Mesendoderm (in vitro differentiated cells): ENCODE results near the gene SPEF1.

ENCODE experiments used
- DNase-seq: peaks from one replicate; pipeline ENCODE4 v3.0.0; 2013
- H2AK5ac ChIP-seq: 2 replicates; pipeline ENCODE4 v1.6.1; 2013; ENCODE audit warnings: low read length, inconsistent platforms
- H2BK120ac ChIP-seq: 2 replicates; pipeline ENCODE4 v1.6.1; 2013; ENCODE audit warnings: low read depth, mild to moderate bottlenecking, low read length, moderate library complexity, mixed read lengths
- H2BK15ac ChIP-seq: replicated peaks from 2 replicates; pipeline ENCODE4 v1.6.1; 2013; ENCODE audit warnings: low read depth, mild to moderate bottlenecking, moderate library complexity
- H2BK5ac ChIP-seq: 2 replicates; pipeline ENCODE4 v1.6.1; 2013; ENCODE audit warnings: low read length, inconsistent platforms
- H3K18ac ChIP-seq: 2 replicates; pipeline ENCODE4 v1.6.1; 2013; ENCODE audit warnings: mild to moderate bottlenecking, low read length, mixed read lengths
- H3K23ac ChIP-seq: one replicate; pipeline ENCODE4 v1.6.1; 2013; ENCODE audit warnings: low read length
- H3K27ac ChIP-seq: 2 replicates; pipeline ENCODE4 v1.5.1; 2013; ENCODE audit warnings: low read depth, mild to moderate bottlenecking, inconsistent platforms, low read length, moderate library complexity
- H3K27me3 ChIP-seq: 2 replicates; pipeline ENCODE4 v1.6.1; 2013; ENCODE audit warnings: low read length, control low read depth, mild to moderate bottlenecking, inconsistent platforms; ENCODE audit not compliant: insufficient read depth, poor library complexity
- H3K36me3 ChIP-seq: 2 replicates; pipeline ENCODE4 v1.6.1; 2013; ENCODE audit warnings: low read length, inconsistent platforms; ENCODE audit not compliant: control insufficient read depth, insufficient read depth
- H3K4ac ChIP-seq: one replicate; pipeline ENCODE4 v1.6.1; 2013; ENCODE audit warnings: low read depth, mild to moderate bottlenecking, low read length, moderate library complexity
- H3K4me1 ChIP-seq: 2 replicates; pipeline ENCODE4 v1.6.1; 2013; ENCODE audit warnings: low read depth, low read length, inconsistent platforms; ENCODE audit not compliant: control insufficient read depth
- H3K4me2 ChIP-seq: 2 replicates; pipeline ENCODE4 v1.6.1; 2013; ENCODE audit warnings: low read length
- H3K4me3 ChIP-seq: 2 replicates; pipeline ENCODE4 v1.5.1; 2013; ENCODE audit warnings: mild to moderate bottlenecking, low read length
- H3K56ac ChIP-seq: one replicate; pipeline ENCODE4 v1.6.1; 2013; ENCODE audit warnings: low read length
- H3K79me1 ChIP-seq: 2 replicates; pipeline ENCODE4 v1.6.1; 2013; ENCODE audit warnings: low read length, inconsistent platforms
- H3K79me2 ChIP-seq: 2 replicates; pipeline ENCODE4 v1.6.1; 2013; ENCODE audit warnings: mild to moderate bottlenecking, low read length; ENCODE audit not compliant: control insufficient read depth, insufficient read depth
- H3K9ac ChIP-seq: 2 replicates; pipeline ENCODE4 v1.6.1; 2013; ENCODE audit warnings: low read length, inconsistent platforms
- H4K5ac ChIP-seq: one replicate; pipeline ENCODE4 v1.6.1; 2013; ENCODE audit warnings: low read length
- H4K8ac ChIP-seq: one replicate; pipeline ENCODE4 v1.6.1; 2013; ENCODE audit warnings: low read depth, mild to moderate bottlenecking, control low read depth, low read length, moderate library complexity
- WGBS: extraction: QIAGEN DNeasy Blood & Tissue Kit; methylation state at CpG from one replicate; pipeline ENCODE4 v1.1.7; 2013; ENCODE audit warnings: low lambda C conversion rate, missing lambda C conversion rate; ENCODE audit not compliant: insufficient coverage; ENCODE audit errors: extremely low coverage; 5-methylcytosine and 5-hydroxymethylcytosine counted together

Gene SPEF1

GRCh38 chr20:3749689-3750531 lies 31.3 kb downstream of the SPEF1 start:
- Histone ChIP-seq H3K79me1 (no peaks in the 10 kb centered on the region), H3K4me3 (no peak overlapping the region), H3K56ac (peak overlapping the region; percentile 73), H3K36me3 (no peaks in the 10 kb centered on the region), H4K5ac (no peak overlapping the region), H3K18ac (no peak overlapping the region), H3K4me1 (peaks cover 2% of the 10 kb centered on the region), H2AK5ac (no peak overlapping the region), H3K27ac (no peak overlapping the region), H3K27me3 (peaks cover 5% of the 10 kb centered on the region), H3K23ac (no peak overlapping the region), H4K8ac (no peak overlapping the region), H3K4ac (no peak overlapping the region), H3K4me2 (peak overlapping the region; percentile 20), H2BK120ac (no peak overlapping the region), H3K9ac (no peak overlapping the region), H3K79me2 (no peaks in the 10 kb centered on the region), H2BK5ac (no peak overlapping the region), H2BK15ac (no peak overlapping the region)
- no CpG with 5 or more reads among the region's 72 CpGs for WGBS
- peak; percentile 72 for DNase-seq

DNA sequence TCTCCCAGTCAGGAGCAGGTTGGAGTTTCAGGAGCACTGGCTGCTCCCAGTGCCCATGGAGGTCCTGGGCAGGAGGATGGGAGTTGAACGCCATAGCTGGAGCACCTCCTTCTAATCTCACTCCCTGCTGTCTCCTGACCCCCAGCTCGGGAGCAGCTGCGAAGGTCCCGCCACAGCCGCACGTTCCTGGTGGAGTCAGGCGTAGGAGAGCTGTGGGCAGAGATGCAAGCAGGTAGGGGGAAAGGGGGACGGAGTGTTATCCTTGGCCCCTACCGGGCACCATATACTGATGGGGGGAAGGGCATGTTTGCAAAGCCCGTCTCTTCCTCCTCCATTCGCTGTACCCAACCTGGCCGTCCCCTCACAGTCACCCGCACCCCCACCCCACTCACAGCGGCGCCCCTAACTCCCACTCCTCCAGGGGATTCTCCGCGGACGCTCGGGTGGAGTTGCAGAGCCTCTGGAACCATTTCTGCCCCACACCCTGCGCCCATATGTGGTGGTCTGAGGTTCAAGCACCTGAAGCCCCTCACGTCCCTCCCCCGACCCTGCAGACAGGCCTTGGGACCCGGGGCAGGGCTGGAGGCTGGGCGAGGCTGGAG lies 32.1 kb downstream of the SPEF1 start:
- H3K36me3 ChIP-seq = no peaks in the 10 kb centered on the region
- no peak overlapping the region for H2BK120ac ChIP-seq
- H3K18ac ChIP-seq = no peak overlapping the region
- no peak overlapping the region for H3K4me3 ChIP-seq
- H3K4me1 ChIP-seq = peaks cover 2% of the 10 kb centered on the region
- no peak for DNase-seq
- peaks cover 5% of the 10 kb centered on the region for H3K27me3 ChIP-seq
- no peak overlapping the region for H3K9ac ChIP-seq
- no peak overlapping the region for H3K4ac ChIP-seq
- H4K8ac ChIP-seq = no peak overlapping the region
- no peak overlapping the region for H3K4me2 ChIP-seq
- H2AK5ac ChIP-seq = no peak overlapping the region
- no peak overlapping the region for H3K27ac ChIP-seq
- no peak overlapping the region for H3K23ac ChIP-seq
- no peaks in the 10 kb centered on the region for H3K79me1 ChIP-seq
- WGBS = no CpG with 5 or more reads among the region's 24 CpGs
- no peaks in the 10 kb centered on the region for H3K79me2 ChIP-seq
- H2BK5ac ChIP-seq = no peak overlapping the region
- H4K5ac ChIP-seq = no peak overlapping the region
- H2BK15ac ChIP-seq = no peak overlapping the region
- H3K56ac ChIP-seq = peak overlapping the region; percentile 73

- H4K8ac ChIP-seq = no peak overlapping the region
- H3K4ac ChIP-seq = no peak overlapping the region
- H3K79me1 ChIP-seq = no peaks in the 10 kb centered on the region
- no peak overlapping the region for H3K4me2 ChIP-seq
- H3K27me3 ChIP-seq = peaks cover 5% of the 10 kb centered on the region
- H3K56ac ChIP-seq = no peak overlapping the region
- no peak overlapping the region for H3K4me3 ChIP-seq
- no peak overlapping the region for H2BK120ac ChIP-seq
- no peaks in the 10 kb centered on the region for H3K36me3 ChIP-seq
- no CpG with 5 or more reads among the region's 16 CpGs for WGBS
- H2BK15ac ChIP-seq = no peak overlapping the region
- no peak overlapping the region for H3K23ac ChIP-seq
- no peak overlapping the region for H4K5ac ChIP-seq
- peaks cover 2% of the 10 kb centered on the region for H3K4me1 ChIP-seq
- H3K18ac ChIP-seq = no peak overlapping the region
- no peak overlapping the region for H3K27ac ChIP-seq
- H3K79me2 ChIP-seq = no peaks in the 10 kb centered on the region
- H2AK5ac ChIP-seq = no peak overlapping the region
- H2BK5ac ChIP-seq = no peak overlapping the region
- H3K9ac ChIP-seq = no peak overlapping the region
- no peak for DNase-seq
These were observed 33.2 kb downstream of the SPEF1 start for GRCh38 chr20:3748073-3748472.

DNA sequence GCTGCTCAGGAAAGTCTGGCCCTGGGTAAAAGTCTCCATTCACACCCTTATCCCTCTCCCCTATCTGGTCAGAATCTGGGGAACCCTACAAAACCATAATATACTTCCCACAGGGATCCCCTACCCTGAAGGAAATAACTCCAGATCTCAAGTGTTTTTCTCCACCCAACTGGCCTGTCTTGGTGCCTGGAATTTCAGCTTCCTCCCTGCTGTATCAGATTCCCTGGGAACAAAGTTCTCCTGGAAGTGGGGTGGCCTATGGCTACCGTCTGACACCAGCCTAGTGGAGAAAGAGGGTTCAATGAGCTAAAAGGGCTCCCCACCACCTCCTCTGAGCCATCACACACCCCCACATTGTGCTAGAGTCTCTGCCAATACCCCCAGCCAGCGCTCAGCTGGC lies 33.8 kb downstream of the SPEF1 start:
- Histone ChIP-seq H3K27me3 (peaks cover 5% of the 10 kb centered on the region), H3K56ac (no peak overlapping the region)

GRCh38 chr20:3745686-3746173 lies 35.5 kb downstream of the SPEF1 start:
- H2BK5ac ChIP-seq = no peak overlapping the region
- peaks cover under 1% of the 10 kb centered on the region for H3K27me3 ChIP-seq
- no peak overlapping the region for H3K4ac ChIP-seq
- H3K56ac ChIP-seq = peak overlapping the region; percentile 51
- no peaks in the 10 kb centered on the region for H3K79me1 ChIP-seq
- no CpG with 5 or more reads among the region's 11 CpGs for WGBS
- H4K5ac ChIP-seq = no peak overlapping the region
- H3K79me2 ChIP-seq = no peaks in the 10 kb centered on the region
- no peak overlapping the region for H2BK15ac ChIP-seq
- H3K4me2 ChIP-seq = peak overlapping the region; percentile 50
- H3K4me3 ChIP-seq = no peak overlapping the region
- H4K8ac ChIP-seq = no peak overlapping the region
- peak overlapping the region; percentile 28 for H3K9ac ChIP-seq
- H2BK120ac ChIP-seq = no peak overlapping the region
- no peak overlapping the region for H3K27ac ChIP-seq
- H3K23ac ChIP-seq = no peak overlapping the region
- no peak overlapping the region for H3K18ac ChIP-seq
- DNase-seq = no peak
- no peaks in the 10 kb centered on the region for H3K36me3 ChIP-seq
- no peaks in the 10 kb centered on the region for H3K4me1 ChIP-seq
- no peak overlapping the region for H2AK5ac ChIP-seq

More for the DNA sequence above, 33.8 kb downstream of the SPEF1 start:
- Histone ChIP-seq H4K5ac (no peak overlapping the region), H2AK5ac (no peak overlapping the region), H3K23ac (no peak overlapping the region), H3K36me3 (no peaks in the 10 kb centered on the region), H2BK15ac (no peak overlapping the region), H4K8ac (no peak overlapping the region), H3K4me3 (no peak overlapping the region), H3K79me2 (no peaks in the 10 kb centered on the region), H3K4me2 (no peak overlapping the region), H3K18ac (no peak overlapping the region), H3K4me1 (peaks cover 2% of the 10 kb centered on the region), H3K79me1 (no peaks in the 10 kb centered on the region), H2BK5ac (no peak overlapping the region), H3K4ac (no peak overlapping the region), H2BK120ac (no peak overlapping the region), H3K9ac (no peak overlapping the region), H3K27ac (no peak overlapping the region)
- no peak for DNase-seq
- no CpG with 5 or more reads among the region's 2 CpGs for WGBS
